Stromal cell of bone marrow (primary cell): ENCODE measurements around the gene NR1H4.
"Not testable (repeated sequence)": the region's sequence is repeated elsewhere in the genome, so short reads cannot be mapped to it uniquely, and the experiment has no call there.

Source experiments
- DNase-seq: peaks from one replicate; pipeline ENCODE4 v3.0.0-alpha.2; 2012; ENCODE audit warnings: low read depth

NR1H4 gene

DNA sequence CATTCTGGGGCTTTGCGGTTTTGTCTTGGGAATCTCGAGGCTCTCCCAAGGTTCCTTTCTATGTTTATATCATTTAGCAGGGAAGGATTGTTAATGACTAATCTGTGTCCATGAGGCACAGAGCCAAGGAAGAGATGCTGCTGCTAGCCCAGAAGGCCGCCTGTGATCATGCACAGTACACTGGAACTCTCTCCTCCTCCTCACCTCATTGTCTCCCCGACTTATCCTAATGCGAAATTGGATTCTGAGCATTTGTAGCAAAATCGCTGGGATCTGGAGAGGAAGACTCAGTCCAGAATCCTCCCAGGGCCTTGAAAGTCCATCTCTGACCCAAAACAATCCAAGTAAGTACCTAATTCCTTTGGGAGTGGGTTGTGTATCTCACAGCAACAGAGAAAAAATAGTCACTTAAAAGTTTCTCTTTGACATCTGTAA lies at the start of gene NR1H4:
Gene NR1H4 (plus strand): TSS at position 151 of the 435 bp plus-strand sequence. CDS start 19,458 bp downstream, outside the sequence.
- peak; percentile 3 for DNase-seq

DNA sequence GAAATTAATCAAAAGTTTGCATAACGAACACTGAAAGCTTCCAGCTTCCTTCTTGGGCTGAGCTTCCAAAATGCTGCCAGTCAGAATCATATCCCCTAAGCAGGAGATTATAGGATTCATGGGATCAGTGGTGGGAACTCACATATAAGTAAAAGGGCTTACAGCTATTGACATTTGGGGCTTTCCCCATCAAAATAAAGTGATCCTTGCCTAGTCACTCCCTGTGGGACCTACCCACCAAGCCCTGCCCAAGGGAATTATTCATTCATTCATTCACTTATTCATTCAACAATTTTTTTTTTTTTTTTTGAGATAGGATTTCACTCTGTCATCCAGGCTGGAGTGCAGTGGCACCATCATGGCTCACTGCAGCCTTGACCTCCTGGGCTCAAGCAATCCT lies 47.5 kb upstream of the NR1H4 start:
- no peak for DNase-seq

DNA sequence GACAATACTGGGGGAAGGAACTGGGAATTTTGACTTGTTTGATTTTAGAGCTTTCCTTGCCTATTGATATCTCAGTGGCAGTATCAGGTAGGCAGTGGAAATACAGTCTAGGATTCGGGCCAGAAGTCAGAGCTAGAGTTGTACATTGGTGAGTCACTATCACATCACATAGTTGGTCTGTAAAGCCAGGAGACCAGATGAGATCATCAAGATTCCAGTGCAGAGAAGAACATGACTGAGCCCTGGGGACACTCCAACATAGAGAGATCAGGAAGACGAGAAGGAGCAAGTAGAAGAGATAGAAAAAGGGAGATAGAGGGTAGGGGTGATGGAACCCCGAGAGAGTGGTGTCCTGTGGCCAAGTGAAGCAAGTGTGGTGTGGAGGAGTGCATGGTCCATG lies 46.6 kb upstream of the NR1H4 start:
- DNase-seq = peak; percentile 54

DNA sequence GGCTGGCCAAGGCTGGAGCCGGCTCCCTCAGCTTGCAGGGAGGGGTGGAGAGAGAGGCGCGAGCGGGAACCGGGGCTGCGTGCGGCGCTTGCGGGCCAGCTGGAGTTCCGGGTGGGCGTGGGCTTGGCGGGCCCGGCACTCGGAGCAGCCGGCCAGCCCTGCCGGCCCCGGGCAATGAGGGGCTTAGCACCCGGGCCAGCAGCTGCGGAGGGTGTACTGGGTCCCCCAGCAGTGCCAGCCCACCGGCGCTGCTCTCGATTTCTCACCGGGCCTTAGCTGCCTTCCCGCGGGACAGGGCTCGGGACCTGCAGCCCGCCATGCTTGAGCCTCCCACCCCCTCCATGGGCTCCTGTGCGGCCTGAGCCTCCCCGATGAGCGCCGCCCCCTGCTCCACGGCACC lies 43.4 kb upstream of the NR1H4 start:
- DNase-seq = not testable (repeated sequence)

DNA sequence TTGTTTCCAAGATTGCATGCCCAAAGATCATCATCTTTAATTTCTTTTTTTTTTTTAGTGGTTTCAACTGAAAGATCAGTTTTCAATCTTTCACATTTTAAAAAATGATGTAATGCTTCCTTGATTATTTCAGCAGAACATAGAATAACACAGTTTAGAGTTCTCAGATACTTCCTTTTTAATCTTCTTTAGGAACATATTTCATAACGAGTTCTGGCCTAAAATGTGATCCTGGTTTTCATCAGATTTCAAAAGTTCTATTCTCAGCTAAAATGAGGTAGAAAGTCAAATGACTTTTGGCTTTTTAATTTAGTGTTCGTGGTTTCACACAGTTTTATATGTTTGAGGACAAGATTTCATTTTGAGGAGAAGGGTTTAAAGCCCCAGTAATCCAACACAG lies 40.0 kb upstream of the NR1H4 start:
- DNase-seq = no peak

DNA sequence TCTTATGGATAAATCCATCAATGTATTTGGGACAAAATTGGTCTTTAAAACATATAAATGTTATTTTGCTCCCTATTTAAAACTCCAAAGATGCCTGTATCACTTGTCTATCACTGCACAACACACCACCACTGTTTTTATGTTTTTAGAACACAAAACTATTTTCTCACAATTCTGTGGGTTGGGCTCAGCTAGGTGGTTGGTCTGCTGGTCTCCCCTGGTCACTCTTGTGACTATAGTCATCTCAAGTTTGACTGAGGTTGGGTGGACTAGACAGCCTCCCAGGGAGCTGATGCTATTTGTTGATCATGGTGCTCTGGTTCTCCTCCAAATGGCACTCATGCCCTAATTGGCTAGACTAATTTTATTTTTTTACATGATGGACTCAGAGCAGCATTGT lies 39.5 kb upstream of the NR1H4 start:
- no peak for DNase-seq

DNA sequence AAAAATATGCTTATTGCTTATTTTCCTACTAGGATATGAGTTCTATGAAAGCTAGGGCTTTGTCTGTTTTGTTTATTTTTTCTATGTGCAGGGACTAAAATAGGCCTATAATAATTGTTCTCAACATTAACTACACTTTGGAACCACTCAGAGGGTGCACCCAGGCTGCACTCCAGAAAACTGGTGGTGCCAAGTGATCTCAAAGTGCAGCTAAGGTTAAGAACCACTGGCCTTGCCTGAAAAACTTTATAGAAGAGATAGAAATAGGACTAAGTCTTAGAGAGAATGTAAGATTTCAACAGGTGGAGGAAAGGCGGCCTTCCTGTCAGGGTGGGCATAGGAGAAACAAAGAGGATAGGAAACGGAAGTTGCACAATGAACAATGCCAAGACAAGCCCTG lies 37.7 kb upstream of the NR1H4 start:
- no peak for DNase-seq

DNA sequence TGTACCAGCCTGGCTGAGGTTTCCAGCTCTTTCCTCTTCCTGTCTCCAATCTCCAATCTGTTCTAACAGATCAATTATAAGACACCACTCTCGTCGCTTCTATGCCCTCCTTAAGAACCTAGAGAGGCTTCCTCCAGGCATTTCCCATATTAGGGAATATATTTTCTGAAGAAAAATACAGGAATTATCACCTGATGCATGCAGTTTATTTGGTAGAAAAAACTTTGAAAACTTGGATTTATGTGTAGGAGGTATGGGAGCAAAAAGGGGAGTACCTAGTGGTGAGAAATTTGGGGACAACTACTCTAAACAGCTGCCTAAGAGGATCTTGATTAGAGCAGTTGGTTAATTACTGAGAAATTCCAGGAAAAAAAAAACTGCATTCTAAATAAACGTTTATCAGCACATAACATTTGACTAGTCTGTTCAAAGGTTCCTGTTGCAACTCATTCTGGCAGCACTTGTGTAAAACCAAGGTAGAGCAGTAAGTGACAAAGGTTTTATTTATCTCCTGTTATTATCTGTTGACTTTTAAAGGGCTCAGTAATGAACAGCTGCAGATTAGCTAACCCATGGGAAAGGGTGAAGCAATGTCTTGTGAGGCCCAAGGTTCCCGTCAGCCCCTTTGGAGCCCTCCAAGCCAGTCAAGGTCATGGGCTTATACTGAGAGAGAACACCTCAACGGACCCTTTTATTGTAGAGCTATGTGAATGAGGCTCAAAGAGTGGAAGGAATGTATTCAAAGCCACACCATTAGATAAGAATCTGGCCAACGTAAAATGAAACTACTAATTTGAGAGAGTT lies 36.4 kb upstream of the NR1H4 start:
- no peak for DNase-seq

DNA sequence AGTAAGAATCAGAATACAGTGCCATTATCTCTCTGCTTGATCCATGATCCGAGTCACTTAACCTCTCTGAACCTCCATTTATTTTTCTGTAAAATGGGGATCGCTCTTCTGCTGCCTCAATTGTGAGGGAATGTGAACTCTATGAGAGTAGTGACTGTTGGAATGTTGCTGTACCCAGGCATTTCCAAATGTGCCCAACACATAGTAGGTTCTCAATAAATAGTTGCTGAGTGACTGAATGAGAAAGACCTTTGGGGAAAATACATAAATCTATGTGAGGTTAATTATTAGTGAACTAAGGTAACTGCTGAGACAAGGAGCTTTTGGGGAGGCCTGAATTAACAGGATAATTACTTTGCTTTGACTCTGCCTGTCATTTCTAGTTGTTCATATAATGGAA lies 33.9 kb upstream of the NR1H4 start:
- no peak for DNase-seq

DNA sequence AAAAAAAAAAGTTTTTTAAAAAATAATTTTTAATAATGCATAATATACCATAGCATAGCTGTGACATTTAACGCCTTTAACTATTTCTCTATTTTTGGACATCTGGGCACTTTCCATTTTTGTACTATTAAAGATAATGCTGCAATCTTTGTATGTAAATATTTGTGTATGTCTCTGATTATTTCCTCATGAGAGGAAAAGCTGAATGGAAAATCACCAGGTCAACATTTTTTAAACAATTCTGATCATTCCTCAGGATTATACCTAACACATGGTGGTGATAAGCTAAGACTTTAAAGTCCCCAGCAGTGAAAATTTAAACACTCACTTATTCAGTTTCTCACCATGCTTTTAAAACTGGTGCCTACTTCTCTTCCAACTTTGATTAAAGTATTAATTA lies 31.3 kb upstream of the NR1H4 start:
- no peak for DNase-seq

DNA sequence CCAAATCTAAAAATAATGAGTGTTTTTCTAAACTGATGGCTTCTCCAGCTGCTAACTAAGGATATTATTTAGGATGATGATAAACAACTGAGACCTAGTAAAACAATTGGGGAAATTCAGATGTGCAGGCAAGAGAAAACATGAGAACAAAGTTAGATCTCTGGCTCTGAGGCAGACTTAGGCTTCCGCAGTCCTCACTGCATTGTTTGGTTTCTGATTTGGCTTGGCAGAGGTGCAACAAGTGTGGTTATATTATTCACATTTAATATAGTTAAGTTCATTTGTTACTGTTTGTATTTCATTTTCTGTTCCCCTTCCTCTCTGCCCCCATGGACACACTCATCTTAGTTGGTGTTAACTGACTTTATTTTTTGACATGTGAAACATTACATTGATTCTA lies 30.2 kb upstream of the NR1H4 start:
- no peak for DNase-seq

DNA sequence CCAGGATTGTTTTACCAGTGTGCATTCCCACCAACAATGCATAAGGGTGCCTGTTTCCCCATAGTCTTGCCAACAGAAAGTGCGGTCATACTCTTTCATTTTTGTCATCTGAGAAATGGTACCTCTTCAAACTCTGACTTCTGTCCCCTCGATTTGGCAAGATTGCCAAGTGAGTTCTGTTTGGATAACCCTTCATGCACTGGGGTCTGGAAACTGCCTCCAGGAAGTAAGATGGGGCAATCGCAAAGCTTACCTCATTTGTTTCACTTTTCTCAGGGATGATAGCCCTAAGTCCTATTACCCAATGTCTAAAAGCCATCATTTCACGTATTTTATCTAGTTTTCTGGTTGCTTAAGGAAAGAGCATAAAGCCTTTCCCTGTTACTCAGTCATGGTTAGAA lies 28.6 kb upstream of the NR1H4 start:
- no peak for DNase-seq

DNA sequence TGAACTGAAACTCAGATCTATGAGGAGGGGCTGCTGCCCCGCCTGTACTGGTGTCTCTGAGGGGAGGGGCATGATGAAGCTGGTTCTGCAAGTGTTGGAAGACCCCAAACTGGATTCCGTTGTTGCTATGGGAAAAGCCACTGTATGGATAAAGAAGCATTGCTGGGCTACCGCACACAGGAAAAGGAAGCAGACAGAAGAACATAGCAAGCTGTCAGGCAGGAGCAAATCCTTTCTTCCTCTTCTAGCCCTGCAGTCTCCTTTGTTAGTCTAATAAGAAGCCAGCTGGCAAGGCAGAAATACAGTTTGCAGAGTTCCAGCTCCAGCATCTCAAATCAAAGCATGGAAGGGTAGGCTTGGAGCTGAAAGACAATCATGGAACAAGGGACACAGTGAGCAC lies 26.3 kb upstream of the NR1H4 start:
- no peak for DNase-seq

DNA sequence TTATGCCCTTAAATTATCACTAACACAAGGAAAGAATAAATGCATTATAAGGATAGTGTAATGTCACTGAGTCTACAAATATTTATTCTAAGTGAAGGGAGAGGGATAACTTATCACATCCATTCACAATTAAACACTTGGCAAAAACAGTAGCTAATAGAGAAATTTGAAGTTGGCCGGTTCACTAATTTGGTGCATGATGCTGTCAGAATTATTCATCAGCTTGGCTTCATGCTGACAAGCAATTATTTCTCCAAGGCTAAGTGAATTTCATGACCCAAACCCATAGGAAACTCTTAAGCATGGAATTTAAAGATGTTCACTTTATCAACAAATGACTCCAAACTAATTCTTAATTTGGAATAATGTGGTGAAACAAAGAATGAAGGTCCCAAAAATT lies 25.0 kb upstream of the NR1H4 start:
- DNase-seq = no peak

DNA sequence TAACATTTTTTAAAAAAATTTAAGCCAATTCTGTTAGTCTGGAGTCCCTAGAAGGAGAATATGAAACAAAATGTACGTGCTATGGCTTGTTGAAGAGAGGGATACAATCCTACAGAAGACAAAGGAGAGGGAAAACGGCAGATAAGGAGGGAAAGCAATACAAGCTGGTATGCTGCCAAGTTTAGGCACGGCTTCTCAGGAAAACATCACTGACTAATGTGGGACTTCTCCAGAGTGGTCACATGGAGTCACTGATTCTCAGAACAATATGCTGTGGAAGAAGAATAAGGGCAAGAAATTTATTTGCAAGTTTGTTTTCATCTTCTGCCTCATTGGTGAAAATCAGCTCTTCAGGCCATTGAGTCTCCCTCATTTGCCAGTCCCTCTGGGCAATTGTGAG lies 22.9 kb upstream of the NR1H4 start:
- DNase-seq = no peak

DNA sequence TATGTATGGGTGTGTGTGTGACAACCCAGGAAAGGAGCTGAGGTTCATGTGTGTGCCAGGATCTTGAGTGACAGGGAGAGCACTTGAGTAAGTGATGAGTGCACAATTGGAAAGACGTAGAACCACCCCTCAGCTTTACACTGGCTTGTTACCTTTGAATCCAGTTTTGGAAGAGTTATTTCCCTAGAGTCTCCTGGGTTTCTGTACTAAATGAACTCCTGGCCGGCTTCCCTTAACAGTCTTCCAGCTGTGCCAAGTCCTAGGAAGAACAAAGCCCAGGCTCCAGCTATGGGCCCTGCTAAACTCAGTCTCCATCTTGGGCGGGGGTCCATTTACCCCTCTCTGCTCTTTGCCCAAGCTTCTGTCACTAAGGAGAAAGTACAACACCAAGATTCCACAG lies 19.7 kb upstream of the NR1H4 start:
- DNase-seq = no peak

DNA sequence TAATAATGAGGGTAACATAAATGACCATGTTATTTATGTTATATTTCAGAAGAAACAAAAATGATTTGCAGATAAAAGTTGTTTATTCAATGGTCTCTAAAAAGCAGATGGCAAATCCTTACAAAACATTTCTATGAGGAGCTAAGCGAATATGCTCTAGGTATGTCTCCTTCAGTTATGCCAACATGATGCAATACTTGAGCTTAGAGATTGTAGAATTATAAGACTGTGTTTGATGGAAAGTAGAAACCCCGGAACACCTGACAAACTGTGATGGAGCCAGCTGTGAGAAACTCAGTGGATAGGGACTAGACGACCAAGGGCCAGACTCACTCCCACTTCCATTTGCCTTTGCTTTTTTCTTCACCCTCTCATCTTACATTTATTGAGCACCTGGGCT lies 17.8 kb upstream of the NR1H4 start:
- DNase-seq = no peak

DNA sequence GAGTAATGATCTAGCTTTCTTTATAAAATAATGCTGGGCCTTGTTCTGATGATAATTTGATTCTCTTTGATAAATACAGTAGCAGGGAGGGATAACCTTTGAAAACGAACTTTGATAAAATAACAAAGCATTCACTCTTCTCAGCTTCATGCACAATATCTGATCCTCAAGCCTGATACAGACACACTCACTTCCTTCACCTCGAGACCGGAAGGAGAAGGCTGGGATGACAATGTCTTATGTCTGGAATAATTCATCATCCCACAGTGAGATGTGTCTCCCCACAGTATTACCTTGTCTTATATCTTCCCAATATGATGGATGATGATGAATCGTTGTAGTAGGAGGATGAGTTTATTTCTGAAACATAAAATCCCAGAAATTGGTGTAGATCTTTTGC lies 15.5 kb upstream of the NR1H4 start:
- no peak for DNase-seq

DNA sequence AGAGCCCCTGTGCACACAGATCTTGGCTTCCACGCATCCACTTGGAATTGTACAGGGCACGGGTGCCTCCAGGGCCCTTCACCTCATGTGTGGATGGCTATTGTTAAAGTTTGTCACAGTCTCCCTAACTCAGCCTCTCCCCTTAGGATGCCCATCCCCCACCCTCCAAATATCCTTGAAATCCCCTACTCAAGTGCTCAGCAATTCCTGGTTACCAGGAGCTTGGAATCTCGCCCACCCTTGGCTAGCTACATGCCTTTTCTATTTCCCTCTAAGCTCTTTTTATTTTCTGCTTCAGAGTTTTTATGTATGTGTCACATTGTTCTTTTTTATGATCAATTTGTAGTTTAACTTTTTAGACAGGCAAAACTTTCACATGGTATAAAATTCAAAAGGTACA lies 13.0 kb upstream of the NR1H4 start:
- no peak for DNase-seq

DNA sequence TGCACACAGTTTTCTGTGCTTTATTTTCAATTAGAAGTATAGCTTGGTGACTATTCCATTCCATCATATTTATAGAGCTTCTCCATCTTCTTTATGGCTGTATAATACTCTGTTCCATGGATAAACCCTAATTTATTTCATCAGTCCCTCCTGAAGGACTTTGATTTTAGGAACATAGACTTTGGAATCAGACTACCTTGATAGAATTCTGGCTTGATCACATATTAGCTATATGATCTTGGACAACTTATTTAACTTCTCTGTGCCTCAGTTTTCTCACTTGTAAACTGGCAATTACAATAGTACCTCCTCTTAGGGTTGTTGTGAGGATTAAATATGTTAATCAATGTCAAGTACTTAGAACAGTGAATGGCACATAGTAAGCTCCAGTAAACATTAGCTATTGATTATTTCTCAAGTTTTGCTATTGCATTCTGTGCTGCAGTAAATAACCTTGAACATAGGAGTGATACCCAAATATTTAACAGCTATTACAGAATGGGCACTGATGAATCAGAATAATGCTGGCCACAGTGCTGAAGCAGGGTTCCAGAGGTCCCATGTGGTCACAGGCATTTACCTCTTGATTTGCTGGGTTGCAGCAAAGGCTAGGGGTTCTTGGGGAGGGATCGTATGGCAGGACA lies 12.2 kb upstream of the NR1H4 start:
- no peak for DNase-seq

DNA sequence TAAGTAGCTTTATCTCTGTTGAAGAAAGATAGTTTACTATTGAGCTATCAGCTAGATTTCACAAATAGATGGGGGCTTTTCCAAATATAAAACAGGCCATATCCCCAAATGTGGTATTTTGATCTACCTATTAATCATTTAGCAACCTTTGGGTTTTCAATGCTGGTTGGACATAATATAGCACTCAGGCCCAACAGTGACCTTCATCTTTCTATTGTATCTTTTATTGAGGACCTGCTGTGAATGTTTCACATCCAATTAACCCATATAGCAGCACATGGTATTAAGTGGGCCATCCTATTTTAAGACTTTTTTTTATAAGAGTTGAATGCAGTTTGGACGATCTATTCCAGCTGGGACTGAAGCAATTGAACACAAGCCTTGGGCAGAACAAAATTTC lies 10.0 kb upstream of the NR1H4 start:
- DNase-seq = no peak

DNA sequence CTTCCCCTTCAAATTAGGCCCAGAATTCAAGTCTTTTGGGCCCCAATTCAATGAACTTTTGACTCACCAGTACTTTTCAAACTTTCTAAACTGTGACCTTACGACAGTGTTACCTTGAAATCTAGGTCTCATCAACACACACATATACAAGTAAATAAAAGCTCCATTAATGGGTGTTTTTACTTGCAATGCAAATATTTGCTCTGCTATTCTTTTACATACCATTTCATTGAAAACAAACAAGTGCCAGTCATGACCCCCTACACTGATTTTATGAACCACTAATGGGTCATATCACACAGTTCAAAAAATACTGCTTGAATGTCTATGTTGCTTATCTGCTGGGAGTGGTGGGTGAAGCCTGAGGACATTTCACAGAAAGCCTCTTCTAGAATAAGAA lies 9.1 kb upstream of the NR1H4 start:
- no peak for DNase-seq

DNA sequence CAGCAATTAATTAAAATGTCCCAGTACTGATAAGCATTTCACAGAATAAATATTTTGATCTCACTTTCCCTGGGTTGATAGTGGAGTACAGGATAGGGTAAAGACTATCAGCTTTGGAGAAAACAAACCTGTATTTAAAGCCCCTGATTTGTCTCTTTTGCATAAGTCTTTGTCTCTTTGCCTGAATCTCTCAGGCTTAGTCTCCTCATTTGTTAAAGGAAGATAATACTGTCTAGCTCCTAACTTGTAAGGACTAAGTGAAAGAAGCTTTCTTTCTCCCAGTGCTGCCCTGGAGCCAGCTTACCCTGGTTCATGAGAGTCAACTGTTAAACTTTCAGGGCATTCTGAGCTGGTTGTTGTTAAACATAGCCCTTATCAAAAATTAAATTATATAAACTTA lies 5.5 kb upstream of the NR1H4 start:
- DNase-seq = no peak

DNA sequence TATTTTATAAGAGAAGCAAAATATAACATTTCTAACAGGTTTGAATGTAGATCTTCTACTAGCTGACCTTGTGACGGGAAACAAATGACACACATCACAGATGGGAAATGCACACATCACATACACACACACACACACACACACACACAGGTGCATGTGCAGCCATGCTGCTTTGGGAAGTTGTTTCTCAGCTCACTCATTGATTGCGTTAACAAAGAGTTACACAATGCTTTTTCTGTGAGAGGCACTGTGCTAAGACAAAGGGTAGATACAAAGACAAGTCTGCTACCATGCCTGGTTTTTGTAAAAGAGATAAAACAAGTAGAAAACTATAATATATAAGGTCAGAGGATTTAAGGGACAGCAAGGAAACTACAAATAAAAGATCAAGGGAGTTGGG lies 1.3 kb upstream of the NR1H4 start:
- no peak for DNase-seq
